ENCODE results near the gene CXCL16. TPM values are rescaled to one million over a fixed set of nuclear protein-coding genes. Genes with fewer than 3 reads are reported as not detected.

CXCL16 gene
- total RNA-seq, 1 donor from 2014 or later = 32.3 TPM

DNA sequence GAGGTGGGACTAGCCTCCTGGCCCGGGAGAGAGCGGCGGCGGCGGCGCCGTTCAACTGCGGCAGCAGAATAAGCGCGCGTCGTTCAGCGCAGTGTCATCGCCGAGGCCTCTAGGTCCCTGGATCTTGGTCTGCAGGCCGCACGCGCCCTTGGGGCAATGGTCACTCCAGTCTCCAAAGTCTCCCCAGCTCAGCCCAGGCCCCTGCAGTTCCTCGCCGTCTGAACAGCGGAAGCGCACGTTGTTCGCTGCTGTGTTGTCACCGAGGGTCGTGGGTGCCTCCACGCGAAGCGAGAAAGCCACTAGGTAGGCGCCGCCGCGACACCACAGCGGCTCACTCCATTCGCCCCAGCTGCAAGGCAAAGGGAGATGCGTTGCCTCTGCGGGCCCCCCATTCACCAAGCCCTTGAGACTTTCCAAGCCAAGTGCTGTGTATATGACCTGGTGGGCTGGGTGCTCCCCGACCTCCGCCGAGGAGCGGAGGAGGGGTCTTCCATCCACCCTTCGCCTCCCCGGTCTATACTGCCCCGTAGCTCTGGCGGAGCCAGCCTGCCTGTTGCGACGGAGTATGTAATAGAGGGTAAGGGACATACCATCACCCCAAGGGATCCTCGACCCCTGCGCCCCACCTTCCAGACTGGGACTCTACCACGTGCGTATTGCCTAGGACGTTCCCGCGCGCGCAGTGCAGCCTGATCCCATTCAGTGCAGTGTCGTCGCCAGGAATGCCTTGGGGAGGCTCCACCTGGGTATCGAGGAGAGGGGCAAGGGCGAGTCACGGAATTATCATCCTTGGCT, 45.8 kb upstream of the CXCL16 start:
- no peak overlapping the region for H3K4me3 ChIP-seq (ENCODE audit: low read depth, low read length)
- no peak for DNase-seq (ENCODE audit: low read depth)

DNA sequence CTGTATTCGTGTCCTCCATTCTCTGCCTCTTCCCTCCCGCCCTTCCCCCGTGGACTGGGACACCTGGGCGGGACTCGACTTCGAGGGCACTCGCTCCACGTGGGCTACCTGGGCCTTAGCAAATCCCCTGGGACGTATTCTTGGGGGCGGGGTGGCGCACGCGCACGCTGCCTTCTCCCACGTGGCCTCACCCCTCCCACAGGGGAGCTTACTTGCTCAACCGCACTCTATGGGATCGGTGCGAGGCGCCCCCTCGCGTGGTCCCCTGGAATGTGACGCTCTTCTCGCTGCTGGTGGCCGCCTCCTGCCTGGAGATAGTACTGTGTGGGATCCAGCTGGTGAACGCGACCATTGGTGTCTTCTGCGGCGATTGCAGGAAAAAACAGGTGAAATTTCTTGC, 42.9 kb upstream of the CXCL16 start:
- no peak for DNase-seq (ENCODE audit: low read depth)
- TF ChIP-seq, protein P1, sequence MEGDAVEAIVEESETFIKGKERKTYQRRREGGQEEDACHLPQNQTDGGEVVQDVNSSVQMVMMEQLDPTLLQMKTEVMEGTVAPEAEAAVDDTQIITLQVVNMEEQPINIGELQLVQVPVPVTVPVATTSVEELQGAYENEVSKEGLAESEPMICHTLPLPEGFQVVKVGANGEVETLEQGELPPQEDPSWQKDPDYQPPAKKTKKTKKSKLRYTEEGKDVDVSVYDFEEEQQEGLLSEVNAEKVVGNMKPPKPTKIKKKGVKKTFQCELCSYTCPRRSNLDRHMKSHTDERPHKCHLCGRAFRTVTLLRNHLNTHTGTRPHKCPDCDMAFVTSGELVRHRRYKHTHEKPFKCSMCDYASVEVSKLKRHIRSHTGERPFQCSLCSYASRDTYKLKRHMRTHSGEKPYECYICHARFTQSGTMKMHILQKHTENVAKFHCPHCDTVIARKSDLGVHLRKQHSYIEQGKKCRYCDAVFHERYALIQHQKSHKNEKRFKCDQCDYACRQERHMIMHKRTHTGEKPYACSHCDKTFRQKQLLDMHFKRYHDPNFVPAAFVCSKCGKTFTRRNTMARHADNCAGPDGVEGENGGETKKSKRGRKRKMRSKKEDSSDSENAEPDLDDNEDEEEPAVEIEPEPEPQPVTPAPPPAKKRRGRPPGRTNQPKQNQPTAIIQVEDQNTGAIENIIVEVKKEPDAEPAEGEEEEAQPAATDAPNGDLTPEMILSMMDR (conservative IDR thresholded peaks at IDR 0.05; ENCODE audit: low read depth, low read length) = no peak
- no peak overlapping the region for H3K4me3 ChIP-seq (ENCODE audit: low read depth, low read length)

More for the DNA sequence above, 45.8 kb upstream of the CXCL16 start:
- TF ChIP-seq, protein P1 (conservative IDR thresholded peaks at IDR 0.05; ENCODE audit: low read depth, low read length) = no peak

DNA sequence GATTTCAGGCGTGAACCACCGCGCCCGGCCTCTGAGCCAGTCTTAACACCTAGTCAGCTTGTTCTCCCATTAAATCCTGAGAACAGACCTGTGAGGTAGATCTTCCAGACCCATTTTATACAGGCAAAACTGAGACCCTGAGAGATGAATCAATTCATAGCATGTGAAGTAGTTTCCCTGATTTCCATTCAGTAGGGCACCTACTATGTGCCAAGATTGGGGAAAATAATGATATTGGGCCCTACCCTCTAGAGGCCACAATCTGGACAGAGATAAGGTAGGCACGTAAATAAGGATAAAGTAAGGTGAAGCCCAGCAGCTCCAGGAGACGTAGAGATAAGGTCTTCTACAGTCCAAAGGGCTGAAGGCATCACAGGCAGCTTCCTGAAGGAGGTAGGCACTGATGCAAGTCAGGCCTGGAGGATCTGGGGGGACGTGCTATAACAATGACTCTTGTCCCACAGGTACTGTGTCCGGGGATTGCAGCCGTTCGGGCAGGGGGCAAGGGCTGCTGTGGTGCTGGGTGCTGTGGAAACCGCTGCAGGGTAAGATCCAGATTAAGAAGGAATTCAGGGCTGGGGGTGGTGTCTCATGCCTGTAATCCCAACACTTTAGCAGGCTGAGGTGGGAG, 40.7 kb upstream of the CXCL16 start:
- H3K4me3 ChIP-seq (ENCODE audit: low read depth, low read length) = no peak overlapping the region
- no peak for DNase-seq (ENCODE audit: low read depth)
- TF ChIP-seq, protein P1 (conservative IDR thresholded peaks at IDR 0.05; ENCODE audit: low read depth, low read length) = no peak

DNA sequence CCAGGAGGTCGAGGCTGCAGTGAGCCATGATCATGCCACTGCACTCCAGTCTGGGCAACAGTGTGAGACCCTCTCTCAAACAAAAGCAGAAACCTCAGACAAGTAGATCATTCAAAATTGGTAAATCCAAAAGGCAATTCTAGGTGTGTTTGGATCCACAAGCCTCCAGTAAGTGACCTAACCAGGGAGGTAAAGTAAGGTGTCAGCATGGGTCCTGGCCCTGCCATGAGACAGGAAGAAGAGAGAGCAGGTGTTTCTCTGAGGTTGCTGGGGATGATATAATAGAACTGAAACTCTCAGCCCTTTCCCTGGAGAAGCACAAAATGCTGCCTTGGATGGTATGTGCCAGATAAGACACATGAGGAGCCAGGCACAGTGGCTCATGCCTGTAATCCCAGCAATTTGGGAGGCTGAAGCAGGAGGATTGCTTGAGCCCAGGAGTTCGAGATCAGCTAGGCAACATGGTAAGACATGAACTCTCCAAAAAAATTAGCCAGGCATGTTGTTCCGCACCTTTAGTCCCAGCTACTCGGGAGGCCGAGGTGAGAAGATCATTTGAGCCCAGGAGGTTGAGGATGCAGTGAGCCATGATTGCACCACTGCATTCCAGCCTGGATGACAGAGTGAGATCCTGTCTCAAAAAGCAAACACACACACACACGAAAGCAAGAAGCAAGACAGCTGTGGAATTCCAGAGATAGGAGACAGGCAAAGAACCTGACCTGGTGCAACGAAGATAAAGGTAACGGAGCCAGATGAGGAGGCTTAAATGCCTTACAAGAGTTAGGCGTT, 38.4 kb upstream of the CXCL16 start:
- TF ChIP-seq, protein P1 (conservative IDR thresholded peaks at IDR 0.05; ENCODE audit: low read depth, low read length) = no peak
- H3K4me3 ChIP-seq (ENCODE audit: low read depth, low read length) = no peak overlapping the region
- no peak for DNase-seq (ENCODE audit: low read depth)

DNA sequence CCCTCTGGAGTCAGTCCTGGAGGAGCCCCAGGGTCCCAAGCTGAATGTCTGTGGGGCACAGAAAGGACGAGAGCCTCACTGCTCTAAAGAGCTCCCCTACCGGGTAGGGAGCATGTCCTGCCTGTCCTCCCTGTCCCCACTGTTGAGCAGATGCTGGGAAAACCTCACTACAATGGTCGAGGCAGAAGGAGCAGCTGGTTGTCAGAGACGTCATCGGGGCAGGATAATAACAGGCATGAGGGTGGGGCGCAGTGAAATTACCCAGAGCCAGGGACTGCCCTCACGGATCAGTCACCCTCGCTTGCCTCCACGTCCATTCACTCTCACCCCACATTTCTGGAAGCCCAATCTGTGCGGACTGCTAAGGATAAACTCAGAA, 32.5 kb upstream of the CXCL16 start:
- no peak for DNase-seq (ENCODE audit: low read depth)
- TF ChIP-seq, protein P1 (conservative IDR thresholded peaks at IDR 0.05; ENCODE audit: low read depth, low read length) = no peak

DNA sequence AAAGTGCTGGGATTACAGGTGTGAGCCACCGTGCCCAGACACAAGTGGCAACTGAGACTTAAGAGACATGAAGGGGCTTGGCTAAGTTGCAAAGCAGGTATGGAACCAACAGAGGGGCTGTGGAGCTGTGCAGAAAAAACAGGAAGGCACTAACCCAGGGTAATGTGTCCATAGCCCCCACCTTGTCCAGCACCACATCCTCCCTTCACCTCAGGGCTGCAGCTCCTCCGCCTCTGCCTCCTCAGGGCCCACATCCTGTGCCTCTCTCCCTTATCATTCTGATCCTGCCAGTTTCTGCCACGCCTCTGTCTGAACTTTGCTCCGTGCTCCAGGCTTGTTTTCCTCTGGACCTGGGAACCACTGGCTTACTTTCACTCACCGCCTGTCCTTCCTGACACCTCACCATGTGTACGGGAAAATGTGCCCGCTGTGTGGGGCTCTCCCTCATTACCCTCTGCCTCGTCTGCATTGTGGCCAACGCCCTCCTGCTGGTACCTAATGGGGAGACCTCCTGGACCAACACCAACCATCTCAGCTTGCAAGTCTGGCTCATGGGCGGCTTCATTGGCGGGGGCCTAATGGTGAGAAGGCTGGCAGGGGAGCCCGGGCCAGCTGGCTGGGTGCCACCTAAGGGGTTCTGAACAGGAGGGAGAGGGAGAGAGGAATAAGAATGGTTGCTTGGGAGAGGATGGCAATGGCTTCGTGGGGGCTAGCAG, 31.9 kb upstream of the CXCL16 start, which contains the start of gene TM4SF5:
Gene TM4SF5 (plus strand): TSS at position 368 of the 716 bp plus-strand sequence. CDS start 37 bp downstream, at position 405.
- DNase-seq (ENCODE audit: low read depth) = no peak
- TF ChIP-seq, protein P1 (conservative IDR thresholded peaks at IDR 0.05; ENCODE audit: low read depth, low read length) = no peak
- H3K4me3 ChIP-seq (ENCODE audit: low read depth, low read length) = no peak within 1 kb of the TSS

More for the DNA sequence above, 32.5 kb upstream of the CXCL16 start:
- H3K4me3 ChIP-seq (ENCODE audit: low read depth, low read length) = no peak overlapping the region
